Activated CD8-positive, alpha-beta T cell treated with anti-CD3 and anti-CD28 coated beads for 36 hours (primary cell): ENCODE results near the gene B3GNT8. TPM values are rescaled to one million over a fixed set of nuclear protein-coding genes. Genes with fewer than 3 reads are reported as not detected.
A peak's percentile ranks its signal among the peaks of the same experiment; 100 is the strongest.

ENCODE experiments used
- ATAC-seq: fragments of 200-7000 bp; cut with Tn5 transposase; one replicate; pipeline ENCODE4 v1.10.0; 2021; ENCODE audit warnings: mild to moderate bottlenecking, moderate library complexity
- CTCF ChIA-PET: fragments of 350-600 bp; sonication (Branson Sonifier 250); formaldehyde crosslinking; loops from one replicate; lab custom pipeline; 2021; ENCODE audit warnings: antibody characterized with exemption; lab: Charles Lee
- POLR2A ChIA-PET: fragments of 350-600 bp; sonication (Branson Sonifier 250); formaldehyde crosslinking; loops from one replicate; lab custom pipeline; 2021; ENCODE audit warnings: antibody characterized with exemption; lab: Charles Lee
- DNase-seq: peaks from one replicate; pipeline ENCODE4 v3.0.0-alpha.2; 2020
- H3K27ac Mint-ChIP-seq: one replicate; pipeline ENCODE4 v1.8.0; 2021; ENCODE audit warnings: mild to moderate bottlenecking, mixed read lengths
- H3K27me3 Mint-ChIP-seq: one replicate; pipeline ENCODE4 v1.8.0; 2021; ENCODE audit warnings: mixed read lengths
- H3K36me3 Mint-ChIP-seq: one replicate; pipeline ENCODE4 v1.8.0; 2021; ENCODE audit warnings: low read depth, mixed read lengths
- H3K4me1 Mint-ChIP-seq: one replicate; pipeline ENCODE4 v1.8.0; 2021; ENCODE audit warnings: low read depth, mixed read lengths
- H3K4me3 Mint-ChIP-seq: one replicate; pipeline ENCODE4 v1.8.0; 2021; ENCODE audit warnings: mild to moderate bottlenecking, moderate library complexity, mixed read lengths
- H3K9me3 Mint-ChIP-seq: one replicate; pipeline ENCODE4 v1.8.0; 2021; ENCODE audit warnings: mixed read lengths
- intact Hi-C: fragments of 100-400 bp; cut with micrococcal nuclease; formaldehyde crosslinking; loops from one replicate; pipeline ENCODE4 v1.10.0; 2022
- total RNA-seq, 2 experiments: library from RNA; stranded (reverse); gene quantifications; one replicate each; pipeline ENCODE4 v1.2.3, GENCODE V29; 2021
- TF ChIP-seq, protein P1 (sequence below): fragments of 200-600 bp; IDR thresholded peaks from one replicate; pipeline ENCODE4 v1.8.0; 2022; ENCODE audit warnings: antibody characterized with exemption, mild to moderate bottlenecking

Gene B3GNT8
- total RNA-seq, 2 experiments from 2014 or later = 0.59 to 1.1 TPM

DNA sequence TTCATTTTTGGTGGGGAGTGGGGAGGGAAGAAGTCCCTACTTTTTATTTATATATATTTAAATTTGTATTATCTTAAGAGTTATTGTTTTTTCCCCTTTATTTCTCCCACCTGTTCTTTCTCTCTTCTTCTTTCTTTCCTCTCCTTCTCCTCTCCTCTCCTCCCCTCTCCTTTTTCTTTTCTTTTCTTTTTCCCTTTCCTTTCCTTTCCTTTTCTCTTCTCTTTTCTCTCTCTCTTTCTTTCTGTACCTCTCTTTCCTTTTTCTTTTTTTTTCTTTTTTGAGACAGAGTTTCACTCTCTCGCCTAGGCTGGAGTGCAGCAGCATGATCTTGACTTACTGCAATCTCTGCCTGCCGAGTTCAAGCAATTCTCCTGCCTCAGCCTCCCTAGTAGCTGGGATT, 27.6 kb downstream of the B3GNT8 start:
- intact Hi-C loops = loop anchor here (5.0 kb wide), 1 partner anchor 42 kb away; no protein-coding TSS in a partner anchor
- ATAC-seq = no peak
- Mint-ChIP-seq H3K27me3 (no peaks in the 10 kb centered on the region), H3K9me3 (no peaks in the 10 kb centered on the region), H3K27ac (no peak overlapping the region), H3K36me3 (peaks cover 10% of the 10 kb centered on the region), H3K4me1 (peaks cover 38% of the 10 kb centered on the region), H3K4me3 (peak overlapping the region; percentile 19)
- CTCF ChIA-PET = interaction anchor here (0.7 kb wide), 1 partner anchor 58 kb away, joined by 3 read pairs; no protein-coding TSS in a partner anchor
- POLR2A ChIA-PET = interaction anchor here (0.6 to 2.0 kb wide), 3 partner anchors 10 to 50 kb away, joined by 3 to 9 read pairs (median 3); no protein-coding TSS in a partner anchor
- no peak for DNase-seq
- TF ChIP-seq, protein P1, sequence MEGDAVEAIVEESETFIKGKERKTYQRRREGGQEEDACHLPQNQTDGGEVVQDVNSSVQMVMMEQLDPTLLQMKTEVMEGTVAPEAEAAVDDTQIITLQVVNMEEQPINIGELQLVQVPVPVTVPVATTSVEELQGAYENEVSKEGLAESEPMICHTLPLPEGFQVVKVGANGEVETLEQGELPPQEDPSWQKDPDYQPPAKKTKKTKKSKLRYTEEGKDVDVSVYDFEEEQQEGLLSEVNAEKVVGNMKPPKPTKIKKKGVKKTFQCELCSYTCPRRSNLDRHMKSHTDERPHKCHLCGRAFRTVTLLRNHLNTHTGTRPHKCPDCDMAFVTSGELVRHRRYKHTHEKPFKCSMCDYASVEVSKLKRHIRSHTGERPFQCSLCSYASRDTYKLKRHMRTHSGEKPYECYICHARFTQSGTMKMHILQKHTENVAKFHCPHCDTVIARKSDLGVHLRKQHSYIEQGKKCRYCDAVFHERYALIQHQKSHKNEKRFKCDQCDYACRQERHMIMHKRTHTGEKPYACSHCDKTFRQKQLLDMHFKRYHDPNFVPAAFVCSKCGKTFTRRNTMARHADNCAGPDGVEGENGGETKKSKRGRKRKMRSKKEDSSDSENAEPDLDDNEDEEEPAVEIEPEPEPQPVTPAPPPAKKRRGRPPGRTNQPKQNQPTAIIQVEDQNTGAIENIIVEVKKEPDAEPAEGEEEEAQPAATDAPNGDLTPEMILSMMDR = no peak

DNA sequence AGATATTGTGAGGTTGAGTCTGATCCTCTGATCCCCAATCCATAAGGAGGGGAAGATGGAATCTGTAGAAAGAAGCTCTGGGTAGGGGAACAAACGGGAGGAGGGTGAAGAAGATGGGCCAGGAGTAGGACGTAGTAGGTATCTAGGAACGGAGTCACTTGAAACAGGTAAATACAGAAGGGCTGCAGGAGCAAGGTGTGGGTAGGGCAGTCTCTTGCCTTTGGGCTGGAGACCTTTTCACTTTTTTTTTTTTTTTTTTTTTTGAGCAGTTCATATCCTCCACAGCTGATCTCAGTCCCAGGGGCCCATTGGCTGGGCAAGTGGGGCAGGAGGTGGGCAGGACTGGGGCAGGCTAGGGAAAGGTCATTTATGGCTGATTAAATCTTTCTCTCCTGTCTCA, 28.1 kb downstream of the B3GNT8 start:
- DNase-seq (peak; percentile 38), ATAC-seq (no peak)
- CTCF ChIA-PET = no interaction called here
- intact Hi-C loops = loop anchor here (5.0 kb wide), 1 partner anchor 42 kb away; no protein-coding TSS in a partner anchor
- Mint-ChIP-seq H3K4me3 (peak overlapping the region; percentile 96), H3K27ac (peak overlapping the region; percentile 99), H3K27me3 (no peaks in the 10 kb centered on the region), H3K9me3 (no peaks in the 10 kb centered on the region), H3K4me1 (peaks cover 38% of the 10 kb centered on the region), H3K36me3 (peaks cover 10% of the 10 kb centered on the region)
- POLR2A ChIA-PET = interaction anchor here (0.6 to 2.0 kb wide), 5 partner anchors 10 to 50 kb away, joined by 3 to 9 read pairs (median 3); no protein-coding TSS in a partner anchor
- TF ChIP-seq, protein P1 = no peak

DNA sequence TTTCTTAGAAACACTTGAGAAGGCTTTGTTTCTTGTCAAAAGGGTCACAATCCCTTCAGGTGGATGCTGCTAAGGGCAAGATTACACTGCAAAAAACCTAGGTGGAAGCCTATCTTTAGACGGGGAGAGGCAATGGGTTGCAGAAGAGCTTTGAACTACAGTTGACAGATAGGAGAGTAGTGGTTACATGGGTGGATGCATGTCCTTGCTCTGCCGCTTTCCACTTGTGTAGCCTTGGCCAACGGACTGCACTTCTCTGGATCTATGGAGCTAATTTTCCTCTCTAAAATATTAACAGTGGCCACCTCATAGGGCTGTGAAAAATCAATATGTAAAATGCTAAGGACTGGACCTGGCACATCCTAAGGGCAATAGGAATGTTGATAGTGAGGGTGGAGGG, 28.6 kb downstream of the B3GNT8 start:
- Mint-ChIP-seq H3K4me1 (peaks cover 38% of the 10 kb centered on the region), H3K9me3 (no peaks in the 10 kb centered on the region), H3K27ac (peak overlapping the region; percentile 99), H3K27me3 (no peaks in the 10 kb centered on the region), H3K36me3 (peaks cover 12% of the 10 kb centered on the region), H3K4me3 (peak overlapping the region; percentile 96)
- CTCF ChIA-PET = interaction anchor here (0.6 to 0.7 kb wide), 2 partner anchors 40 to 90 kb away, joined by 3 read pairs; no protein-coding TSS in a partner anchor
- ATAC-seq = no peak
- no peak for DNase-seq
- POLR2A ChIA-PET = interaction anchor here (0.7 to 2.0 kb wide), 3 partner anchors 11 to 34 kb away, joined by 3 to 9 read pairs (median 3); no protein-coding TSS in a partner anchor
- TF ChIP-seq, protein P1 = no peak
- intact Hi-C loops = loop anchor here (5.0 kb wide), 1 partner anchor 41 kb away; no protein-coding TSS in a partner anchor

- peaks cover 12% of the 10 kb centered on the region for H3K36me3 Mint-ChIP-seq
- H3K4me3 Mint-ChIP-seq = peak overlapping the region; percentile 96
- ChIA-PET CTCF (interaction anchor here (0.6 to 0.7 kb wide), 2 partner anchors 41 to 89 kb away, joined by 3 read pairs; no protein-coding TSS in a partner anchor), POLR2A (interaction anchor here (1.0 to 2.0 kb wide), 2 partner anchors 11 to 33 kb away, joined by 3 to 9 read pairs; no protein-coding TSS in a partner anchor)
- ATAC-seq (no peak), DNase-seq (no peak)
- TF ChIP-seq, protein P1 = no peak
- no peaks in the 10 kb centered on the region for H3K27me3 Mint-ChIP-seq
- intact Hi-C loops = loop anchor here (5.0 kb wide), 1 partner anchor 41 kb away; no protein-coding TSS in a partner anchor
- H3K27ac Mint-ChIP-seq = peak overlapping the region; percentile 99
- peaks cover 38% of the 10 kb centered on the region for H3K4me1 Mint-ChIP-seq
- H3K9me3 Mint-ChIP-seq = no peaks in the 10 kb centered on the region
Measured at GRCh38 chr19:41398050-41398418, 29.1 kb downstream of the B3GNT8 start.
